Measurements from ENCODE around the gene DAD1. TPM values are rescaled to one million over a fixed set of nuclear protein-coding genes. Genes with fewer than 3 reads are reported as not detected.
A peak's percentile ranks its signal among the peaks of the same experiment; 100 is the strongest.
"Not testable (repeated sequence)": the region's sequence is repeated elsewhere in the genome, so short reads cannot be mapped to it uniquely, and the experiment has no call there.

DAD1 gene
- total RNA-seq, 5 donors from 2014 or later (not counting 1 experiment from before 2014, with no cell fraction given), result 80.9 to 127 (median 113) TPM

- DNase-seq, result peak in 3 of 35 experiments; percentile 24 to 66 (median 39)
- ChIA-PET CTCF (interaction anchor here in 1 of 2 donors (1.3 to 2.9 kb wide), 3 partner anchors 12 to 35 kb away, joined by 3 to 13 read pairs (median 11); partner anchors contain the start of gene DAD1), POLR2A (interaction anchor here (0.6 to 3.0 kb wide), 4 partner anchors 13 to 401 kb away, joined by 3 to 13 read pairs (median 4); no protein-coding TSS in a partner anchor)
- Mint-ChIP-seq H3K36me3 (peaks cover 41% of the 10 kb centered on the region), H3K27ac (peak overlapping the region; percentile 98 to 99), H3K4me3 (peak overlapping the region; percentile 3 to 86 (median 40)), H3K4me1 (peaks cover 90 to 96% (median 93%) of the 10 kb centered on the region in 3 donors)
- H3K36me3 ChIP-seq (ENCODE audit: control insufficient read depth in 2 of 2, extremely low read depth in 1 of 2, insufficient read depth in 1 of 2, low read length in 1 of 2), result peaks cover 5 to 46% of the 10 kb centered on the region in 2 donors
- peak overlapping the region in 1 of 2 donors; percentile 3 for H3K4me3 ChIP-seq (ENCODE audit: control insufficient read depth in 1 of 2, extremely low read depth in 1 of 2, low read length in 1 of 2)
- ATAC-seq (replicated peaks in 1 of 4); H3K9me3 ChIP-seq; H3K9me3 Mint-ChIP-seq; H3K27me3 ChIP-seq (replicated peaks in 1 of 2; ENCODE audit: control insufficient read depth in 2 of 2, extremely low read depth in 1 of 2, insufficient read depth in 2 of 2, low read length in 1 of 2); H3K27me3 Mint-ChIP-seq: not testable (repeated sequence)
- 65% methylated on average over 5 of the region's 14 CpGs for WGBS (ENCODE audit: insufficient coverage)
- H3K4me1 ChIP-seq (ENCODE audit: control insufficient read depth in 1 of 2, extremely low read depth in 1 of 2, insufficient read depth in 2 of 2, low read length in 2 of 2), result peaks cover 65 to 100% of the 10 kb centered on the region in 2 experiments
- H3K27ac ChIP-seq (ENCODE audit: low read length), result peak overlapping the region; percentile 99
Measured at GRCh38 chr14:22553861-22554497, 35.0 kb downstream of the DAD1 start.

GRCh38 chr14:22553445-22553844 is 35.6 kb downstream of the DAD1 start:
- Mint-ChIP-seq H3K36me3 (peaks cover 45% of the 10 kb centered on the region), H3K27me3 (peaks cover 0 to 2% of the 10 kb centered on the region in 2 donors), H3K27ac (peak overlapping the region; percentile 98 to 99), H3K9me3 (no peaks in the 10 kb centered on the region), H3K4me3 (peak overlapping the region in 2 of 3 donors; percentile 3 to 86), H3K4me1 (peaks cover 88 to 96% (median 91%) of the 10 kb centered on the region in 3 donors)
- peaks cover 5 to 49% of the 10 kb centered on the region in 2 donors for H3K36me3 ChIP-seq (ENCODE audit: control insufficient read depth in 2 of 2, extremely low read depth in 1 of 2, insufficient read depth in 1 of 2, low read length in 1 of 2)
- ATAC-seq (replicated peaks in 1 of 4), result no peak
- WGBS (ENCODE audit: insufficient coverage), result 18% methylated on average over 4 of the region's 5 CpGs
- no peak for DNase-seq
- H3K4me1 ChIP-seq (ENCODE audit: control insufficient read depth in 1 of 2, extremely low read depth in 1 of 2, insufficient read depth in 2 of 2, low read length in 2 of 2), result peaks cover 62 to 98% of the 10 kb centered on the region in 2 experiments
- no peaks in the 10 kb centered on the region for H3K27me3 ChIP-seq (replicated peaks in 1 of 2; ENCODE audit: control insufficient read depth in 2 of 2, extremely low read depth in 1 of 2, insufficient read depth in 2 of 2, low read length in 1 of 2)
- peak overlapping the region; percentile 99 for H3K27ac ChIP-seq (ENCODE audit: low read length)
- ChIA-PET POLR2A (interaction anchor here (0.8 to 3.0 kb wide), 6 partner anchors 12 to 25 kb away, joined by 3 to 17 read pairs (median 6); no protein-coding TSS in a partner anchor), CTCF (interaction anchor here in 1 of 2 donors (1.3 to 4.6 kb wide), 5 partner anchors 7 to 36 kb away, joined by 3 to 23 read pairs (median 11); partner anchors contain the start of gene DAD1)
- no peak overlapping the region for H3K4me3 ChIP-seq (ENCODE audit: control insufficient read depth in 1 of 2, extremely low read depth in 1 of 2, low read length in 1 of 2)
- no peaks in the 10 kb centered on the region for H3K9me3 ChIP-seq

- Histone ChIP-seq H3K4me1 (ENCODE audit: control insufficient read depth in 1 of 2, extremely low read depth in 1 of 2, insufficient read depth in 2 of 2, low read length in 2 of 2) (peaks cover 63 to 98% of the 10 kb centered on the region in 2 experiments), H3K27me3 (replicated peaks in 1 of 2; ENCODE audit: control insufficient read depth in 2 of 2, extremely low read depth in 1 of 2, insufficient read depth in 2 of 2, low read length in 1 of 2) (no peaks in the 10 kb centered on the region), H3K36me3 (ENCODE audit: control insufficient read depth in 2 of 2, extremely low read depth in 1 of 2, insufficient read depth in 1 of 2, low read length in 1 of 2) (peaks cover 7 to 56% of the 10 kb centered on the region in 2 donors), H3K27ac (ENCODE audit: low read length) (peak overlapping the region; percentile 99), H3K9me3 (no peaks in the 10 kb centered on the region), H3K4me3 (ENCODE audit: control insufficient read depth in 1 of 2, extremely low read depth in 1 of 2, low read length in 1 of 2) (no peak overlapping the region)
- ChIA-PET POLR2A (interaction anchor here (0.6 to 3.0 kb wide), 12 partner anchors 11 to 712 kb away, joined by 3 to 17 read pairs (median 6); no protein-coding TSS in a partner anchor), CTCF (interaction anchor here in 1 of 2 donors (0.6 to 4.6 kb wide), 9 partner anchors 8 to 635 kb away, joined by 3 to 23 read pairs (median 5); partner anchors contain the start of gene DAD1)
- Mint-ChIP-seq H3K27ac (peak overlapping the region; percentile 98 to 99), H3K4me3 (peak overlapping the region; percentile 31 to 86 (median 40)), H3K27me3 (peaks cover 0 to 2% of the 10 kb centered on the region in 2 donors), H3K36me3 (peaks cover 52% of the 10 kb centered on the region), H3K4me1 (peaks cover 88 to 96% (median 91%) of the 10 kb centered on the region in 3 donors), H3K9me3 (no peaks in the 10 kb centered on the region)
- DNase-seq, result peak in 1 of 35 experiments; percentile 32
- ATAC-seq (replicated peaks in 1 of 4), result no peak
- 83% methylated on average over 1 of the region's 2 CpGs for WGBS (ENCODE audit: insufficient coverage)
Measured at GRCh38 chr14:22552827-22553076, 36.3 kb downstream of the DAD1 start.

- H3K4me3 ChIP-seq (ENCODE audit: control insufficient read depth in 1 of 2, extremely low read depth in 1 of 2, low read length in 1 of 2), result no peak overlapping the region
- H3K36me3 Mint-ChIP-seq, result peaks cover 57% of the 10 kb centered on the region
- peak overlapping the region; percentile 71 to 86 (median 77) for H3K4me3 Mint-ChIP-seq
- H3K27me3 Mint-ChIP-seq, result peaks cover 0 to 2% of the 10 kb centered on the region in 2 donors
- no peaks in the 10 kb centered on the region for H3K9me3 ChIP-seq
- peak in 1 of 35 experiments; percentile 39 for DNase-seq
- ChIA-PET POLR2A (interaction anchor here (0.6 to 3.0 kb wide), 14 partner anchors 10 to 711 kb away, joined by 3 to 17 read pairs (median 6); partner anchors contain the start of gene DAD1 (in 1 of the 2)), CTCF (interaction anchor here (0.6 to 4.6 kb wide), 12 partner anchors 9 to 700 kb away, joined by 3 to 23 read pairs (median 4); partner anchors contain the start of gene DAD1 (in 1 of the 2))
- H3K4me1 Mint-ChIP-seq, result peaks cover 88 to 96% (median 91%) of the 10 kb centered on the region in 3 donors
- ATAC-seq (replicated peaks in 1 of 4), result no peak
- H3K27ac Mint-ChIP-seq, result peak overlapping the region; percentile 98 to 99
- WGBS (ENCODE audit: insufficient coverage), result 15% methylated on average over 11 of the region's 13 CpGs
- H3K4me1 ChIP-seq (ENCODE audit: control insufficient read depth in 1 of 2, extremely low read depth in 1 of 2, insufficient read depth in 2 of 2, low read length in 2 of 2), result peaks cover 63 to 98% of the 10 kb centered on the region in 2 experiments
- H3K27me3 ChIP-seq (replicated peaks in 1 of 2; ENCODE audit: control insufficient read depth in 2 of 2, extremely low read depth in 1 of 2, insufficient read depth in 2 of 2, low read length in 1 of 2), result no peaks in the 10 kb centered on the region
- no peaks in the 10 kb centered on the region for H3K9me3 Mint-ChIP-seq
- H3K27ac ChIP-seq (ENCODE audit: low read length), result peak overlapping the region; percentile 99
- H3K36me3 ChIP-seq (ENCODE audit: control insufficient read depth in 2 of 2, extremely low read depth in 1 of 2, insufficient read depth in 1 of 2, low read length in 1 of 2), result peaks cover 9 to 62% of the 10 kb centered on the region in 2 donors
Measured at GRCh38 chr14:22552001-22552826, 36.8 kb downstream of the DAD1 start.

DNA sequence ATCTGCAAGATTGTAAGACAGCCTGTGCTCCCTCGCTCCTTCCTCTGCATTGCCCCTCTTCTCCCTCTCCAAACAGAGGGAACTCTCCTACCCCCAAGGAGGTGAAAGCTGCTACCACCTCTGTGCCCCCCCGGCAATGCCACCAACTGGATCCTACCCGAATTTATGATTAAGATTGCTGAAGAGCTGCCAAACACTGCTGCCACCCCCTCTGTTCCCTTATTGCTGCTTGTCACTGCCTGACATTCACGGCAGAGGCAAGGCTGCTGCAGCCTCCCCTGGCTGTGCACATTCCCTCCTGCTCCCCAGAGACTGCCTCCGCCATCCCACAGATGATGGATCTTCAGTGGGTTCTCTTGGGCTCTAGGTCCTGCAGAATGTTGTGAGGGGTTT is 37.4 kb downstream of the DAD1 start:
- peak overlapping the region; percentile 98 to 99 for H3K27ac Mint-ChIP-seq
- no peaks in the 10 kb centered on the region for H3K9me3 ChIP-seq
- ATAC-seq (replicated peaks in 1 of 4) (no peak), DNase-seq (peak in 3 of 35 experiments; percentile 22 to 53 (median 32))
- H3K4me1 ChIP-seq (ENCODE audit: control insufficient read depth in 1 of 2, extremely low read depth in 1 of 2, insufficient read depth in 2 of 2, low read length in 2 of 2), result peaks cover 69 to 98% of the 10 kb centered on the region in 2 experiments
- no peak overlapping the region for H3K4me3 ChIP-seq (ENCODE audit: control insufficient read depth in 1 of 2, extremely low read depth in 1 of 2, low read length in 1 of 2)
- peaks cover 0 to 2% of the 10 kb centered on the region in 2 donors for H3K27me3 Mint-ChIP-seq
- peak overlapping the region; percentile 71 to 86 (median 77) for H3K4me3 Mint-ChIP-seq
- CTCF ChIA-PET, result interaction anchor here (0.6 to 4.6 kb wide), 9 partner anchors 9 to 700 kb away, joined by 3 to 23 read pairs (median 4); no protein-coding TSS in a partner anchor
- no peaks in the 10 kb centered on the region for H3K9me3 Mint-ChIP-seq
- H3K27ac ChIP-seq (ENCODE audit: low read length), result peak overlapping the region; percentile 99
- POLR2A ChIA-PET, result interaction anchor here (0.6 to 3.0 kb wide), 7 partner anchors 10 to 37 kb away, joined by 3 to 17 read pairs (median 4); partner anchors contain the start of gene DAD1 (in 2 of the 2)
- peaks cover 9 to 68% of the 10 kb centered on the region in 2 donors for H3K36me3 ChIP-seq (ENCODE audit: control insufficient read depth in 2 of 2, extremely low read depth in 1 of 2, insufficient read depth in 1 of 2, low read length in 1 of 2)
- H3K36me3 Mint-ChIP-seq, result peaks cover 62% of the 10 kb centered on the region
- H3K27me3 ChIP-seq (replicated peaks in 1 of 2; ENCODE audit: control insufficient read depth in 2 of 2, extremely low read depth in 1 of 2, insufficient read depth in 2 of 2, low read length in 1 of 2), result no peaks in the 10 kb centered on the region
- WGBS (ENCODE audit: insufficient coverage), result 14% methylated on average over 2 of the region's 5 CpGs
- H3K4me1 Mint-ChIP-seq, result peaks cover 91 to 96% (median 93%) of the 10 kb centered on the region in 3 donors

Measured in T-cell (primary cell).